ENCODE measurements around the gene PLCXD1. TPM values are rescaled to one million over a fixed set of nuclear protein-coding genes. Genes with fewer than 3 reads are reported as not detected.

The PLCXD1 gene
- total and polyA plus RNA-seq, 7 donors: 2.5 to 29.8 (median 5.1) TPM

DNA sequence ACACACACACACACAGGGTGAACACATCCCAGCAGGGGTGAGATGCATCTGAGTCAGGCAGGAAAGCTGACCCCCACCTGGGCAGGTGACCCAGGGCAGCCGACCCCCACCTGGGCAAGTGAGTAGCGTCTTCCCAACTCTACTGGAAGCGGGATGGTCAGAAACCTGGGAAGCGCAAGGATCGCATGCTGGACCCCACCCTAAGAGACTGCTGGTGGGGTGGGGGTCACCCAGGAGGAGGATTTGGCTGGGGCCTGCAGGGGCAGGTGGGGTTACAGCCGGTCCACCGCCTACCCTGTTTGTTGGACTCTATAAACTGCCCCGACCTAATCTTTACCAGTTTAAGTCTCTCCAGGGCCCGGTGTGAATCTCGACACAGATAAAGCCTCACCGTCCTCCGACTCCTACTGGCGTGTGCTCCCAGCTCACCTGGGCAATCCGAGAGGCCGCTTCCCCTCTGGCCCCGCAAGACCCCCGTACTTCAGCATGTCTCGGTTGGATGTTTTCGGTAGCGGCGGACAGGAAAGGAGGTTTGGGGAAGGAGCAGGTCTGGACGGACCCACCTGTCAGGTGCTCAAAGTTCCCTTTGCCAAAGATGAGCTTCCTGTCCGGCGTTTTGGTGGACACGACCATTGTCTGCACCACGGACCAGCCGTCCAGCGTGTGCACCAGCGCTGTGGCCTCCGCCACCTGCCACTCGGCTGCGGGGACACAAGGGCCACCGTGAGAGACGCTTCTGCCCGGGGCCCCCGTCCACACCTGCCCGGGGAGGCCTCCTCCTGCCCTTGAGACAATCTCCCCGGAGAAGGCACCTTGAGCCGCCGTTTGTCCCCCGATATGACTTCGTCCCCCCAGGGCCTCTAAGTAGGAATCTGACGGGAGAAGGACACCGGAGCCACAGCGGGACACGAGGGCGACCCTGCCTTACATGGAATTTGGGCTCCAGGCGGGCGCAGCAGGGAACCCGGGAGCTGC lies 35.5 kb downstream of the PLCXD1 start:
- DNase-seq: peak; percentile 72
- intact Hi-C loops (cut with DNase I): loop anchor here (5.0 kb wide), 1 partner anchor 1136 kb away; the partner anchor contains the start of gene ASMTL
- Histone ChIP-seq H3K27me3 (peaks cover 0 to 12% (median 12%) of the 10 kb centered on the region in 3 donors), H3K9me3 (no peaks in the 10 kb centered on the region), H3K36me3 (peaks cover 15 to 43% (median 25%) of the 10 kb centered on the region in 4 donors), H3K27ac (peak overlapping the region in 3 of 4 donors; percentile 96 to 98 (median 97)), H3K4me3 (no peak overlapping the region), H3K4me1 (peaks cover 0 to 37% (median 27%) of the 10 kb centered on the region in 4 donors)
- WGBS, 2 donors: 94 to 95% methylated on average over 50 of the region's 50 CpGs
- TF ChIP-seq, protein P1, sequence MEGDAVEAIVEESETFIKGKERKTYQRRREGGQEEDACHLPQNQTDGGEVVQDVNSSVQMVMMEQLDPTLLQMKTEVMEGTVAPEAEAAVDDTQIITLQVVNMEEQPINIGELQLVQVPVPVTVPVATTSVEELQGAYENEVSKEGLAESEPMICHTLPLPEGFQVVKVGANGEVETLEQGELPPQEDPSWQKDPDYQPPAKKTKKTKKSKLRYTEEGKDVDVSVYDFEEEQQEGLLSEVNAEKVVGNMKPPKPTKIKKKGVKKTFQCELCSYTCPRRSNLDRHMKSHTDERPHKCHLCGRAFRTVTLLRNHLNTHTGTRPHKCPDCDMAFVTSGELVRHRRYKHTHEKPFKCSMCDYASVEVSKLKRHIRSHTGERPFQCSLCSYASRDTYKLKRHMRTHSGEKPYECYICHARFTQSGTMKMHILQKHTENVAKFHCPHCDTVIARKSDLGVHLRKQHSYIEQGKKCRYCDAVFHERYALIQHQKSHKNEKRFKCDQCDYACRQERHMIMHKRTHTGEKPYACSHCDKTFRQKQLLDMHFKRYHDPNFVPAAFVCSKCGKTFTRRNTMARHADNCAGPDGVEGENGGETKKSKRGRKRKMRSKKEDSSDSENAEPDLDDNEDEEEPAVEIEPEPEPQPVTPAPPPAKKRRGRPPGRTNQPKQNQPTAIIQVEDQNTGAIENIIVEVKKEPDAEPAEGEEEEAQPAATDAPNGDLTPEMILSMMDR (IDR thresholded peaks at IDR 0.05): no peak
- TF ChIP-seq POLR2AphosphoS5 (IDR thresholded peaks at IDR 0.05): no peak
- TF ChIP-seq POLR2A (IDR thresholded peaks at IDR 0.05): no peak
- TF ChIP-seq EP300 (IDR thresholded peaks at IDR 0.05): no peak

GRCh38 chrX:317424-318067 lies 36.4 kb downstream of the PLCXD1 start:
- H3K9me3 ChIP-seq: no peaks in the 10 kb centered on the region
- H3K4me3 ChIP-seq: peak overlapping the region; percentile 71 to 91 (median 83)
- peaks cover 10 to 34% (median 19%) of the 10 kb centered on the region in 4 donors for H3K36me3 ChIP-seq
- peaks cover 0 to 12% (median 12%) of the 10 kb centered on the region in 3 donors for H3K27me3 ChIP-seq
- peak overlapping the region; percentile 90 to 98 (median 96) for H3K27ac ChIP-seq
- DNase-seq: no peak
- TF ChIP-seq EP300 (IDR thresholded peaks at IDR 0.05) (no peak), POLR2AphosphoS5 (IDR thresholded peaks at IDR 0.05) (no peak), POLR2A (IDR thresholded peaks at IDR 0.05) (no peak)
- TF ChIP-seq, protein P1 (IDR thresholded peaks at IDR 0.05): no peak
- WGBS, 2 donors: 46 to 51% methylated on average over 28 of the region's 28 CpGs
- intact Hi-C loops (cut with DNase I): loop anchor here (1.0 to 5.0 kb wide), 3 partner anchors 35 to 1135 kb away; partner anchors contain the start of gene ASMTL
- H3K4me1 ChIP-seq: peaks cover 0 to 37% (median 27%) of the 10 kb centered on the region in 4 donors

DNA sequence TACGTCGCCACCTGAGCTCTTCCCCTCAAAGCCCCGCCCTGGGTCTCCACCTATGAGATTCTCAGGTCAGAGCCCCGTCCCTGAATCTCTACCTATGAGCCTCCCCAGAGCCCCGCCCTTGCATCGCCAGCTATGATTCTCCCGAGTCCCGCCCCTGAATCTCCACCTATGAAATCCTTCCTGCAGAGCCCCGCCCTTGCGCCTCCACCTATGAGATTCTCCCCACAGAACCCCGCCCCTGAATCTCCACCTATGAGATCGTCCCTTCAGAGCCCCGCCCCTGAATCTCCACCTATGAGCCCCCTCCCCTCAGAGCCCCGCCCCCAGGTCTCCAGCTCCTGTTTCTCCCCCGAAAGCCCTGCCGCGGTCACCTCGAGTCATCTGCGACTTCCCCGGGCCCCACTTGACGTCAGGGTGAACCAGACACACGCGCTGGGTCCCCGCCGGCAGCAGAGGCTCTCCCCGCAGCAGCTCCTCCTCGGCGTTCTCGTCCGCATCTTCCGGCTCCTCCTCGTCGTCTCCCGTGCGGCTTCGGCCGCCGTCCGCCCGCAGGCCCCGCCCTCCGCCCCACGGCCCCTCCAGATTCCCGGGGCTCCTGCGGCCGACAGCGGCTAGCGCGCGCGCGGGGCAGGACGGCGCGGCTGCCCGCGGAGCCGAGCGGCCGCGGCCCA lies 37.0 kb downstream of the PLCXD1 start:
- H3K36me3 ChIP-seq: peaks cover 6 to 28% (median 16%) of the 10 kb centered on the region in 4 donors
- H3K27me3 ChIP-seq: peaks cover 0 to 12% (median 12%) of the 10 kb centered on the region in 3 donors
- H3K9me3 ChIP-seq: no peaks in the 10 kb centered on the region
- H3K4me1 ChIP-seq: peaks cover 0 to 37% (median 27%) of the 10 kb centered on the region in 4 donors
- H3K27ac ChIP-seq: peak overlapping the region; percentile 90 to 98 (median 96)
- 0 to 1% methylated on average over 61 of the region's 61 CpGs for WGBS, 2 donors
- H3K4me3 ChIP-seq: peak overlapping the region; percentile 71 to 91 (median 83)
- peak; percentile 99 for DNase-seq
- TF ChIP-seq POLR2AphosphoS5 (IDR thresholded peaks at IDR 0.05) (peak in 3 of 4 donors; percentile 27 to 86 (median 79)), POLR2A (IDR thresholded peaks at IDR 0.05) (peak; percentile 42 to 65), EP300 (IDR thresholded peaks at IDR 0.05) (no peak)
- TF ChIP-seq, protein P1 (IDR thresholded peaks at IDR 0.05): no peak
- intact Hi-C loops (cut with DNase I): loop anchor here (1.0 to 5.0 kb wide), 3 partner anchors 35 to 1134 kb away; partner anchors contain the start of gene ASMTL
